OCI-LY7 (cell line): ENCODE results near the gene RALA.

Experiments used
- EZH2phosphoT487 ChIP-seq: fragments of 200-600 bp; sonication (generic); IDR thresholded peaks from 2 replicates; pipeline ENCODE4 v1.6.1; 2018; ENCODE audit warnings: low read depth, borderline replicate concordance, mild to moderate bottlenecking, mixed run types, antibody characterized with exemption, low read length, moderate library complexity, mixed read lengths
- TF ChIP-seq, protein P1 (sequence below): fragments of 200-600 bp; sonication (generic); conservative IDR thresholded peaks from 2 replicates; pipeline ENCODE4 v1.5.1; 2014; ENCODE audit warnings: mild to moderate bottlenecking, antibody characterized with exemption, low read length, moderate library complexity, mixed read lengths

DNA sequence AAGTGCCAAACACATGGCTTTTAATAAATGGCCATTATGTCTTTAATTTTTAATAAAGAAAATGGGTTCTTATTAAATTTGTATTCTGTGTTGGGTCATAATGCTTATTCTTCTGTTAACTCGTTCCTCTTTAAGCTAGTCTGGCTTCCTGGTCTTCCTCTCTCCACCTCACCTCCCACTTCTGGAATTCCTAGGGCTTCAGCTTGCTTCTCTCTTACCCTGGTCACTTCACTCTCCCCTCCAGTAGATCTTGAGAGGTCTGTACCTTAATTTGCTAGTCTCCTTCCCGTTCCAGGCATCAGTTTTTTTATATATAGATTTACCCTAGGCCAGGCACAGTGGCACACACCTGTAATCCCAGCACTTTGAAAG, 111.2 kb downstream of the RALA start:
- TF ChIP-seq, protein P1, sequence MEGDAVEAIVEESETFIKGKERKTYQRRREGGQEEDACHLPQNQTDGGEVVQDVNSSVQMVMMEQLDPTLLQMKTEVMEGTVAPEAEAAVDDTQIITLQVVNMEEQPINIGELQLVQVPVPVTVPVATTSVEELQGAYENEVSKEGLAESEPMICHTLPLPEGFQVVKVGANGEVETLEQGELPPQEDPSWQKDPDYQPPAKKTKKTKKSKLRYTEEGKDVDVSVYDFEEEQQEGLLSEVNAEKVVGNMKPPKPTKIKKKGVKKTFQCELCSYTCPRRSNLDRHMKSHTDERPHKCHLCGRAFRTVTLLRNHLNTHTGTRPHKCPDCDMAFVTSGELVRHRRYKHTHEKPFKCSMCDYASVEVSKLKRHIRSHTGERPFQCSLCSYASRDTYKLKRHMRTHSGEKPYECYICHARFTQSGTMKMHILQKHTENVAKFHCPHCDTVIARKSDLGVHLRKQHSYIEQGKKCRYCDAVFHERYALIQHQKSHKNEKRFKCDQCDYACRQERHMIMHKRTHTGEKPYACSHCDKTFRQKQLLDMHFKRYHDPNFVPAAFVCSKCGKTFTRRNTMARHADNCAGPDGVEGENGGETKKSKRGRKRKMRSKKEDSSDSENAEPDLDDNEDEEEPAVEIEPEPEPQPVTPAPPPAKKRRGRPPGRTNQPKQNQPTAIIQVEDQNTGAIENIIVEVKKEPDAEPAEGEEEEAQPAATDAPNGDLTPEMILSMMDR = no peak
- no peak for TF ChIP-seq EZH2phosphoT487
